ENCODE measurements around the gene DOHH.
"Not testable (repeated sequence)": the region's sequence is repeated elsewhere in the genome, so short reads cannot be mapped to it uniquely, and the experiment has no call there.

The DOHH gene

DNA sequence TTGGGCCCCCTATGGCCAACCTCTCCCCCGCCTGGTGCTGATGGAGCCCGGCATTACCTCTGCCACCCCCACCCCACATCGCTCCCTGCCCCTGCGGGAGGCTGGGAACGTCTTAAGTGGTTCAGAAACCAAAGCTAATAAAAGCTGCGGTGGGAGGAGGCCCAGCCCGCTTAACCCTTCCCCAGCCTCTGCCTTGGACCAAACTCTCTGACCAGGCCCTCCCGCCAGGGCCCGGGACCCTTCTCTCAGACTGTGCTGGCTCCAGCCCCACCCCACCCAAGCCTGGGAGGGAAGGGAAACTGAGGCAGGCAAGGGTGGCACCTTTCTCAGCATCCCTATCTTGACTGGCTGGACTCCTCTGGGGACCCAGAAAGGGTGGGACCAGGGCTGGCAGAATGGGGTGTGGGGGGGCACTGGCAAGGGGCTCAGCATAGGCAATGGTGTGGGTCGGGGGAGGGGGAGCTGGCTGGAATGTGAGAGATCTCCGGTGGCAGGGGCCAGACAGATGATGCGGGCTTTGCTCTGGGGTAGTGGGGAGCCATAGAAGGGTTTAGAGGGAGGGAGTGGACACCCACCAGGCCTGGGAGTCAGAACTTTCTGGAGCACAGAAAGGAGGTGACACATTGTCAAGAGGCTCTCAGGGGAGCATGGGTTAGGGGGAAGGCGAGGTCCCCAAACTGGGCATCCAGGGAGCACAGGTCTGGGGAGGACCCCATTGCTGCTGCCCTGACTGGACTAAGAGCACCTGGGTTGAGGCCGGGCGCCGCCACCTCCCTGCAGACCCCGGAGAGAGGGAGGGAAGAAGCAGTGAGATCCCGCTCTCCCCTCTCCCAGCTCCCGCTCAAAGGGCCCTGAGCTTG, 42.0 kb downstream of the DOHH start:
- no peak for DNase-seq (ENCODE audit: low spot score)

GRCh38 chr19:3457528-3458228, 42.8 kb downstream of the DOHH start:
- no peak for DNase-seq (ENCODE audit: low spot score)

GRCh38 chr19:3456925-3457527, 43.4 kb downstream of the DOHH start:
- DNase-seq (ENCODE audit: low spot score), result no peak

GRCh38 chr19:3455960-3456601, 44.4 kb downstream of the DOHH start:
- no peak for DNase-seq (ENCODE audit: low spot score)

DNA sequence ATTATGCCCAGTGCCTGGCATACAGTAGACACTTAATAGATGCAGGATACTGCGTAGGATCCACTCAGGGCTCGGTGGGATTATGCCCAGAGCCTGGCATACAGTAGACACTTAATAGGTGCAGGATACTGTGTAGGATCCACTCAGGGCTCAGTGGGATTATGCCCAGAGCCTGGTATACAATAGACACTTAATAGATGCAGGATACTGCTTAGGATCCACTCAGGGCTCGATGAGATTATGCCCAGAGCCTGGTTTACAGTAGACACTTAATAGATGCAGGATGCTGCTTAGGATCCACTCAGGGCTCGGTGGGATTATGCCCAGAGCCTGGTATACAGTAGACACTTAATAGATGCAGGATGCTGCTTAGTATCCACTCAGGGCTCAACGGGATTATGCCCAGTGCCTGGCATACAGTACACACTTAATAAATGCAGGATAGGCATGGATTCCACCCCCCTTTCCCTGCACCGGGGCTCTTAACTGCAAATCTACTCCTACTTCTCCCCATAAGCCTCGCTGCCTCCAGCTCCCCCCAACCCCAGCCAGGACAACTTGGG, 45.0 kb downstream of the DOHH start:
- DNase-seq (ENCODE audit: low spot score), result no peak

DNA sequence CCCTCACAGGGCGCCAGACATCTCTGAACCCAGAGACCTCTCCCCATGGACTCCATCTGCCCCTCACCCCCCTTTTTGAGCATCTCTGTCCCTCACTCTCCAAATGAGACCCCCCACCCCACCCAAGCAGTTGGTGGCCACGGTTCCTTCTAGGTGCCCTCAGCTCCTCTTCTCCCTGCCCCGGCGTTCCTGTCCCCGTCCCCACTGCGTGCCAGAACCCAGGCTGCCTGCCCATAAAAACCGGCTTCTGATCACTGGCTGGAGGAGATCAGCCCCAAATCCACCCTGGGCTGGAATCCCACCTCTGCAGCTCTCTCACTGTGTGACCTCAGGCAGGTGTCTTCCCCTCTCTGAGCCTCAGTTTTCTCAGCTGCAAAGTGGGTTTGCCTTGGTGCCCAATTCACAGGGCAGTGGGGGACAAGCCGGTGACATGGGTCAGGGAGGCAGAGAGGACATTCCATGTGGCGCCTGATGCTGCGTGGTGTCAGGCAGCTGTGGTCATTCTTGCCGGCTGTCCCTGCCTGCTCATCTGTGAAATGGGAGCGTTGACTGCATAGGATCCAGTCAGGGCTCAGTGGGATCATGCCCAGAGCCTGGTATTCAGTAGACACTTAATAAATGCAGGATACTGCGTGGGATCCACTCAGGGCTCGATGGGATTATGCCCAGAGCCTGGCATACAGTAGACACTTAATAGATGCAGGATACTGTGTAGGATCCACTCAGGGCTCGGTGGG, 45.6 kb downstream of the DOHH start:
- no peak for DNase-seq (ENCODE audit: low spot score)

DNA sequence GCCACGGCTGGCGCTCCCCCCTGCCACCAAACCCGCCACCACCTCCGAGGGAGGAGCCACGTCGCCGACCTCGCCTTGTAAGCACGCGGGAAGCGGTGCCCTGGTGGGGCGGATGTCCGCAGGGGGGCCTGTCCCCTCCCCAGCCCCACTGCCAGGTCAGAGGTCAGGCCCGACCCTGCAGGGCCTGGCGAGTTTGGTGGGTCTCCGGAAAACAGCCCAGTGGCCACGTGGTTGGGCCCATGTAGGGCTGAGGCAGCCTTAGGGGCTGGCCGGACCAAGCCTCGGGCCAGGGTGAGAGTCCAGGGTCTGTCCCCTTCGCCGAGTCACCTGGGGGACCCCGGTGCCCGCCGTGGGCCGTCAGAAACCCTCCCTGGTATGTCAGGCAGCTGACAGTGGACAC, 46.6 kb downstream of the DOHH start:
- no peak for DNase-seq (ENCODE audit: low spot score)

DNA sequence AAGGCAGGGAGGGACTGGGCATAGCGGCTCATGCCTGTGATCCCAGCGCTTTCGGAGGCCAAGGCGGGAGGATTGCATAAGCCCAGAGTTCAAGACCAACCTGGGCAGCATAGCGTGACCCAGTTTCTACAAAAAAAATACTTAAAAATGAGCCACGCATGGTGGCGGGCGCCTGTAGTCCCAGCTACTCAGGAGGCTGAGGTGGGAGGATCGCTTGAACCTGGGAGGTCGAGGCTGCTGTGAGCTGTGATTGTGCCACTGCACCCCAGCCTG, 47.6 kb downstream of the DOHH start:
- not testable (repeated sequence) for DNase-seq (ENCODE audit: low spot score)

DNA sequence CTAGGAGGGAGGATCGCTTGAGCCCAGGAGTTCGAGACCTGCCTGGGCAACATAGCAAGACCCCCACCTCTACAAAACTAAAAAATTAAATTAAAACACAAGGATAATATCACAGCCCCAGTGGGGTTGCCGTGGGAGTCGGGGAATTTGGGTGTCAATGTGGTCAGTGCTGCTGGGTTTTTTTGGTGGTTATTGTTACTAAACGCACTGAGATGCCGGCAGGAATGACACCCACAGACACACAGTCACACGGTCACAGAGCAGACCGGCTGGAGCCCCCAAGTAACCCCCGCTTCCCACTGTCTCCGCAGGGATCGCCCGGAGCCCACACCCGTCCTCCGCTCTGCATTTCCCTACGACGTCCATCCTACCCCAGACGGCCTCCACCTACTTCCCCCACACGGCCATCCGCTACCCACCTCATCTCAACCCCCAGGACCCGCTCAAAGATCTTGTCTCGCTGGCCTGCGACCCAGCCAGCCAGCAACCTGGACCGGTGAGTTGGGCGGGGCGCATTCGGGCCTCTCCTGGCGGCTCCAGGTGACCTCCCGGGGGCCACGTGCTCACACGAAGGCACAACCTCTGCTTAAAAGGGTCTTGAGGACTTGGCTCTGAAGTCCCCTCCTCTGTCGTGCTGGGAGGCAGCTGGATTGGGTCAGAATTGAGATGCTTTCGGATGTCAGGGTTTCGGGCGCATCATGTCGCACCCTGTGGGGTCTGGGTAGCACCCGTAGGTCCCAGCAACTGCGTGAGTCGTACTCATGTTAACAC, 48.1 kb downstream of the DOHH start:
- no peak for DNase-seq (ENCODE audit: low spot score)

DNA sequence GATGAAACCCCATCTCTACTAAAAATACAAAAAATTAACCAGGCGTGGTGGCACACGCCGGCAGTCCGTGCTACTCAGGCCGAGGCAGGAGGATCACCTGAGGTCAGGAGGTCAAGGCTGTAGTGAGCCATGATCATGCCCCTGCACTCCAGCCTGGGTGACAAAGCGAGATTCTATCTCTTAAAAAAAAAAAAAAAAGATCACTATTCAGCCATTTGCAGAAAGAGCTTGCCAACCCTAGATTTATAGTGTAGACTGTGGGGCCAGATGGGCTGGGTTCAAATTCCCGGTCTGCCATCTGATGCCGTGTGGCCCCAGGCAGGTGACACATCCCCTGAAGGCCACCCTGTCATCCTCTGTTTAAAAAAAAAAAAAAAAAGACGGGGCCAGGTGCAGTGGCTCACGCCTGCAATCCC, 49.0 kb downstream of the DOHH start:
- no peak for DNase-seq (ENCODE audit: low spot score)

- DNase-seq (ENCODE audit: low spot score), result no peak
These were observed 49.6 kb downstream of the DOHH start for GRCh38 chr19:3450796-3451411.

DNA sequence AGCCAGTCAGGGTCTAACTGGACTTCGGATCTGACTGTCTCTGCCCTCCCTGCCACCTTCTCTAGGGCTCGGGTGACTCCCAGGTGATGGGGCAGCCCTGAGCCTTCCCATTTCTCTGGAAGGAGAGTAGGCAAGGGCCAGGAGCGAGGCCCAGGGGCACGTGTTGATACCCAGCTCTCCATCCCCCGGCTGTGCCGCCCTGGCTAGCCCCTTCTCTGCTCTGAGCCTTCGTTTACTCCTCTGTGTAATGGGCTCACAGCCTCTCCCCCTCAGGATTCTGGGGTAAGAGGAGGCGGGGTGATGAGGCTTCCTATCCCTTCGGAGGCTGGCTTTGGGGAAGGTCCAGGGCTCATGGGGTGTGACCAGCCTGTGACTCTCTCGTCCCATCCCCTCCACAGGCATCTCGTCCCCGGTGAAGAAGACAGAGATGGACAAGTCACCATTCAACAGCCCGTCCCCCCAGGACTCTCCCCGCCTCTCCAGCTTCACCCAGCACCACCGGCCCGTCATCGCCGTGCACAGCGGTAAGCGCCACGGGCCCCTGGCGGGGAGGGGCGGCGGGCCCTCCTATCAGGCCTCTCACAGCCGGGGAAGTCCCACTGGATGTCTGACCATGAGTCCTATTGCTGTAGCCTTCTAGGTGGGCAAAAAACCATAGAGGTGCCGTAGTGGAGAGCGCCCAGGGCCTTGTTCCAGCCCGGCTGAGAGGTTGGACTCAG, 51.7 kb downstream of the DOHH start:
- DNase-seq (ENCODE audit: low spot score), result no peak

GRCh38 chr19:3446657-3447056, 53.8 kb downstream of the DOHH start:
- not testable (repeated sequence) for DNase-seq (ENCODE audit: low spot score)

- no peak for DNase-seq (ENCODE audit: low spot score)
These were observed 55.7 kb downstream of the DOHH start for GRCh38 chr19:3444695-3445234.

- no peak for DNase-seq (ENCODE audit: low spot score)
These were observed 56.4 kb downstream of the DOHH start for GRCh38 chr19:3443840-3444694.

GRCh38 chr19:3442487-3443071, 57.9 kb downstream of the DOHH start:
- DNase-seq (ENCODE audit: low spot score), result no peak

DNA sequence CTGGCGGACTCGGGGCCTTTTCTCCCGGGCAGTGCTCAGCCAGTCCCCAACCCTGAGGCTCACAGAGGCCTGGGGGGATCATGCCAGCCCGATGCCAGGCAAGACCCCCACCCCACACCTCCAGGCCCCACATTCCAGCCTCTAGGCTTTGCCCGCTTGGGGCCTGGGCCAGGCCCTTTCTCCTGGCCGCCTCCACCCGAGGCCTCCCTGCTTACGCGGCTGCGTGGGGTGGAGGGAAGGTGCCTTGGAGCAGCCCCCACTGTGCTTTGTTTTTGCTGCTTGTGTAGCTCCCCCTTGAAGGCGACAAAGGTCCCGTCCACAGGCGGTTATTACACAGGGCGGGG, 58.5 kb downstream of the DOHH start:
- DNase-seq (ENCODE audit: low spot score), result no peak
